ENCODE data around the gene PHACTR1. TPM values are rescaled to one million over a fixed set of nuclear protein-coding genes. Genes with fewer than 3 reads are reported as not detected.

PHACTR1 gene
- total and polyA plus RNA-seq, 2 donors = 3.1 to 6.3 TPM

DNA sequence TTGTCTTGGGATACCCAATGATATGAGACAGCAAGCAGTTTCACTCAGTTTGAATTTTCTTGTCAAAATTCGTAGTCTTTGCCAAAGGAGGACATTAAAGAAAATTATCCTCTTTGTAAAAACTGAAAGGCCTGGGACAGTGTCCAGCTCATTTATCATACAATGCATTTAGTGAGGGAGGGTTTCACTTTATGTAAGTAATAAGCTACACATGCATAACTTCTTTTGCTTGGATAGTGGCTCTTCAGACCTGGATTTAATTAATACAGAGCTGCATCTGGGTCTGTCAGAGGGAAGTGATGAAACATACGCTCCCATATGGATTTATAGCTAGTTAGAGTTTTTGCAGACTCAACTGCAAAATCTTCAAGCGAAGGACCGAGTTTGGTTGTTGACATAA, 175.6 kb downstream of the PHACTR1 start:
- no peaks in the 10 kb centered on the region for H3K36me3 ChIP-seq (ENCODE audit: control insufficient read depth in 2 of 2, insufficient read depth in 2 of 2, low read length in 1 of 2)
- no peaks in the 10 kb centered on the region for H3K27me3 ChIP-seq (ENCODE audit: control insufficient read depth in 2 of 2, insufficient read depth in 1 of 2, low read length in 1 of 2)
- H3K27ac ChIP-seq (ENCODE audit: low read depth in 1 of 2, low read length in 1 of 2) = no peak overlapping the region
- peaks cover 0 to 5% of the 10 kb centered on the region in 2 donors for H3K9me3 ChIP-seq (ENCODE audit: control insufficient read depth in 2 of 2, insufficient read depth in 1 of 2, low read length in 1 of 2)
- WGBS = 93% methylated on average over 4 of the region's 4 CpGs
- no peak for DNase-seq (ENCODE audit: low read depth in 6 of 9, low spot score in 9 of 9)
- H3K4me3 ChIP-seq (ENCODE audit: low read length in 2 of 2) = no peak overlapping the region
- H3K4me1 ChIP-seq (ENCODE audit: control insufficient read depth in 2 of 2, insufficient read depth in 2 of 2, low read length in 2 of 2) = no peaks in the 10 kb centered on the region

DNA sequence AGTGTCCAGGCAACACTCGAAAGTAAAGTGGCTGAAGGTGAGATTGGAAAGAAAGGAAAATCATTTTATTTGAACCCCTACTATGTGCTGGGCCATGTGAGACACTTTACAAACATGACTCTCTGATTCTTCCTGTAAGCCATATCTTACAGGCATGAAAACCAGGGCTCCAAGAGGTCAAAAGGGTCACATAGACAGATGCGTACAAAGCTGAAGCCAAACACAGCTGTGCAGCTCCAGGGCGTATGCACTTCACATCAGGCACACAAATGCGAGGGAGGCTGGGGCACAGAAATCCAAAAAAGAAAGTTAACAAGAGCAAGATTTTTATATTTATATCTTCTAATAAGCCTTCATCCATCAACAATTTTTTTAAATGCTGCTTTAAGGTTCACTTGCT, 176.5 kb downstream of the PHACTR1 start:
- H3K27me3 ChIP-seq (ENCODE audit: control insufficient read depth in 2 of 2, insufficient read depth in 1 of 2, low read length in 1 of 2) = no peaks in the 10 kb centered on the region
- 97% methylated on average over 4 of the region's 4 CpGs for WGBS
- no peaks in the 10 kb centered on the region for H3K4me1 ChIP-seq (ENCODE audit: control insufficient read depth in 2 of 2, insufficient read depth in 2 of 2, low read length in 2 of 2)
- no peak overlapping the region for H3K27ac ChIP-seq (ENCODE audit: low read depth in 1 of 2, low read length in 1 of 2)
- no peak overlapping the region for H3K4me3 ChIP-seq (ENCODE audit: low read length in 2 of 2)
- DNase-seq (ENCODE audit: low read depth in 6 of 9, low spot score in 9 of 9) = no peak
- H3K36me3 ChIP-seq (ENCODE audit: control insufficient read depth in 2 of 2, insufficient read depth in 2 of 2, low read length in 1 of 2) = no peaks in the 10 kb centered on the region
- H3K9me3 ChIP-seq (ENCODE audit: control insufficient read depth in 2 of 2, insufficient read depth in 1 of 2, low read length in 1 of 2) = peaks cover 0 to 5% of the 10 kb centered on the region in 2 donors

DNA sequence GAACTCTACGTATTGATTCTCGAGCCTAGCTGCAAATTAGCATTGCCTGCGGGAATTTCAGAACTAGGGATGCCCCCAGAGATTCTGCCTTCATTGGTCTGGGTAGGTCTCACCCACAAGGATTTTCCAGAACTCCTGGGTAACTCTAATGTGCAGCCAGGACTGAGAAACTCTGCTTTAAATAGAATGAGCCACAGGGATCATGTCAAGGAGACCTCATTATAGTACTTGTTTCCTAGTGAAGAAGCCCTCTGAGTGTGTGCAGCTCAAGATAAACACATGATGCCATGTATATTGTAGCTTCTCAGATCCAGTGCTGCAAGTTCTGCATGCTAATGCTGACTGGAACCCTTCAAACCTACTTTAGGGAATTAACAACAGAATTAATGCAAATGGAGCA, 179.2 kb downstream of the PHACTR1 start:
- Histone ChIP-seq H3K4me1 (ENCODE audit: control insufficient read depth in 2 of 2, insufficient read depth in 2 of 2, low read length in 2 of 2) (no peaks in the 10 kb centered on the region), H3K27ac (ENCODE audit: low read depth in 1 of 2, low read length in 1 of 2) (no peak overlapping the region), H3K27me3 (ENCODE audit: control insufficient read depth in 2 of 2, insufficient read depth in 1 of 2, low read length in 1 of 2) (no peaks in the 10 kb centered on the region), H3K4me3 (ENCODE audit: low read length in 2 of 2) (no peak overlapping the region), H3K36me3 (ENCODE audit: control insufficient read depth in 2 of 2, insufficient read depth in 2 of 2, low read length in 1 of 2) (no peaks in the 10 kb centered on the region), H3K9me3 (ENCODE audit: control insufficient read depth in 2 of 2, insufficient read depth in 1 of 2, low read length in 1 of 2) (no peaks in the 10 kb centered on the region)
- WGBS = 98% methylated on average over 3 of the region's 3 CpGs
- DNase-seq (ENCODE audit: low read depth in 6 of 9, low spot score in 9 of 9) = no peak

DNA sequence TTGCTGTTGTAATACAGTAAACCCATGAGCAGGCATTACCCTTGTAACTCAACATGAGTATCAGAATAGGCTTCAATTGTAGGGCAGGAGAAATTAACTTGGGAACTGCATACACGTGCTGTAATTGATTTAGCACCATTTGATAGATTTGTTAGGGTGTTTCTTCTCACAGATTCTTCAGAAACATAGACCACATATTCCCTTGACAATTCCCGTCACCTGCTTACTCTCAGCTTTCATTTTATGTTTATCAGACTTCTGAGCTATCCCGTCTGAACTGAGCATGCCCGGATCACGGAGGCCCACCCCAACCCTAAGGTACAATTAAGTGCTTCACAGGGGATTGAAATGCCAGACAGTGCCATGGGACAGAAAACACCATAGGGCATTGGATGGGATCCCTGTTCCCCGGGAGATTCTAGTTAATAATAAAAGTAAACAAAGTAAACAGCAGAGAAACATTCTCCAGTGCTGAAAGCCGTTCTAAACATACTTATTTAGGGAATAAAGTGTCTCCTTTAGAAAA, 179.7 kb downstream of the PHACTR1 start:
- Histone ChIP-seq H3K9me3 (ENCODE audit: control insufficient read depth in 2 of 2, insufficient read depth in 1 of 2, low read length in 1 of 2) (no peaks in the 10 kb centered on the region), H3K36me3 (ENCODE audit: control insufficient read depth in 2 of 2, insufficient read depth in 2 of 2, low read length in 1 of 2) (no peaks in the 10 kb centered on the region), H3K27ac (ENCODE audit: low read depth in 1 of 2, low read length in 1 of 2) (no peak overlapping the region), H3K4me3 (ENCODE audit: low read length in 2 of 2) (no peak overlapping the region), H3K27me3 (ENCODE audit: control insufficient read depth in 2 of 2, insufficient read depth in 1 of 2, low read length in 1 of 2) (no peaks in the 10 kb centered on the region), H3K4me1 (ENCODE audit: control insufficient read depth in 2 of 2, insufficient read depth in 2 of 2, low read length in 2 of 2) (no peaks in the 10 kb centered on the region)
- 93% methylated on average over 7 of the region's 7 CpGs for WGBS
- DNase-seq (ENCODE audit: low read depth in 6 of 9, low spot score in 9 of 9) = no peak

DNA sequence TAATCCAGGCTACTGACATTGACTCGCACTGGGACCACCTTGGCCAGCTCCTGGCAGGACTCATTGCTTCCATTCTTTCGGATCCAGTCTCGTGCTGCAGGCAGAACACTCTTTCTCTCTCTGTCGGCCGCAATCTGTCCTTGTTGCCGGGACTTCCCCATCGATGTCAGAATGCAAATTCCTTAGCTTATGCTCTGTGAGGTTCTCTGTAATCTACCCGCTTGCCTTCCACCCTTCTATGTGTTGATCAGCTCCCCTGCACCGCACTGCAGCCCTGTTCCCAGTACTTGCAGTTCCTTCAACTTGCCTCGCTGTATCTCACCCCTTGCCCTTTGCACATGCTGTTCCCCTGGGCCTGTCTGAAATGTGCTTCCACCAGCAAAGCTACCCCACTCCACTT, 182.0 kb downstream of the PHACTR1 start:
- Histone ChIP-seq H3K27me3 (ENCODE audit: control insufficient read depth in 2 of 2, insufficient read depth in 1 of 2, low read length in 1 of 2) (no peaks in the 10 kb centered on the region), H3K27ac (ENCODE audit: low read depth in 1 of 2, low read length in 1 of 2) (no peak overlapping the region), H3K36me3 (ENCODE audit: control insufficient read depth in 2 of 2, insufficient read depth in 2 of 2, low read length in 1 of 2) (no peaks in the 10 kb centered on the region), H3K4me1 (ENCODE audit: control insufficient read depth in 2 of 2, insufficient read depth in 2 of 2, low read length in 2 of 2) (no peaks in the 10 kb centered on the region), H3K4me3 (ENCODE audit: low read length in 2 of 2) (no peak overlapping the region), H3K9me3 (ENCODE audit: control insufficient read depth in 2 of 2, insufficient read depth in 1 of 2, low read length in 1 of 2) (no peaks in the 10 kb centered on the region)
- WGBS = 97% methylated on average over 10 of the region's 10 CpGs
- DNase-seq (ENCODE audit: low read depth in 6 of 9, low spot score in 9 of 9) = no peak

DNA sequence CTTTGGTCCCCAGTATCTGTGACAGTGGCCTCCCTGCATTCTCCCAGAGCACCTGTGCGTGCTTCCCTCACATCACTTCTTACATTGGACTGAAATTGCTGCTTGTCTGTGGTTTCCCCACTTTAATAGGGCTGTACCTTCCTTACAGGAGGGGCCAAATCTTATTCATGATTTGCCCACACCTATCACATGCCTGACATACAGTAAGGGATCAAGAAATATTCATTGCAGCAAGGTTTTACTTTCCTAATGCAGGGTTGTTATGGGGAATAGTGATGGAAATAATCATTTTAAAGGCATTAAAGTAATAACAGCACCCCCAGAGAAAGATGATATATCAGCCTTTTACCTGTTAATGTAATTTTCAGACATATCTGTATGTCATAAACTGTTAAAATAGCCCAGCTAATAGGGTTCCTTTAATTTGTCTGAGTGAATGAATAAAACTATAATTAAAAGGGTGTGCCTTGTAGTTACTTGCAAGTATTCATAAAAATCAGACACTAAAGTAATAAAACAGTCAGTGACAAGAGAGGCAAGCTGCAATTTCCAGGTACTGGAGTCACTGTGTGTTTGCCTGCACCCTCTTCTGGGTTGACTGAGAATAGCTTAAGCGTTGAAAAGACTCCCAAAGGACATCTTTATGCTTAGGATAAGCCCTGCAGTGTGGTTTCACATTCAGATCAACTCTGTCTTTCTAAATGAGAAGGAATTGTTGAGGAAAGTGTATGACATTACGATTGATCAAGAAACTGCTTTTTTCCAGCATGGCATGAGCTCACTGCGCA, 182.7 kb downstream of the PHACTR1 start:
- Histone ChIP-seq H3K9me3 (ENCODE audit: control insufficient read depth in 2 of 2, insufficient read depth in 1 of 2, low read length in 1 of 2) (no peaks in the 10 kb centered on the region), H3K27me3 (ENCODE audit: control insufficient read depth in 2 of 2, insufficient read depth in 1 of 2, low read length in 1 of 2) (no peaks in the 10 kb centered on the region), H3K4me1 (ENCODE audit: control insufficient read depth in 2 of 2, insufficient read depth in 2 of 2, low read length in 2 of 2) (no peaks in the 10 kb centered on the region), H3K36me3 (ENCODE audit: control insufficient read depth in 2 of 2, insufficient read depth in 2 of 2, low read length in 1 of 2) (no peaks in the 10 kb centered on the region), H3K27ac (ENCODE audit: low read depth in 1 of 2, low read length in 1 of 2) (no peak overlapping the region), H3K4me3 (ENCODE audit: low read length in 2 of 2) (no peak overlapping the region)
- no peak for DNase-seq (ENCODE audit: low read depth in 6 of 9, low spot score in 9 of 9)
- WGBS = 88% methylated on average over 4 of the region's 4 CpGs

DNA sequence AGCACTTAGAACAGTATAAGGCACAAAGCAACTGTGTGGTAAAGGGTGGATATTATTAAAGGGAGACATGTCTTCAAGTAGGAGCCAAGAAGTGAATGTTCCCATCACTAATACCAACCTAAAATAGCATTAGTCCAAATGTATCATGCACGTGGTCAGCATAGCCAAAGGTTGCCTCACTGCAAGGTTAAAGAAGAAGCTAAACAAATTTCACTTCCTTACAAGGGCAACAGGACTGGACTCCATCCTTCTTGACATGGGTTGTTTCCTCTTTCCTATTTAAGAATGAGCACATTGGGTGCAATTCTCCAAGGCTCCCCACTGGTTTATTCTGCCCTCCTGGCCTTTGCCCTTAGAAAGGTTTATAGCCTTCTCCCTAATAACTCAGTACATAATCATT, 186.7 kb downstream of the PHACTR1 start:
- H3K27ac ChIP-seq (ENCODE audit: low read depth in 1 of 2, low read length in 1 of 2) = no peak overlapping the region
- no peaks in the 10 kb centered on the region for H3K4me1 ChIP-seq (ENCODE audit: control insufficient read depth in 2 of 2, insufficient read depth in 2 of 2, low read length in 2 of 2)
- no peaks in the 10 kb centered on the region for H3K36me3 ChIP-seq (ENCODE audit: control insufficient read depth in 2 of 2, insufficient read depth in 2 of 2, low read length in 1 of 2)
- DNase-seq (ENCODE audit: low read depth in 6 of 9, low spot score in 9 of 9) = no peak
- H3K9me3 ChIP-seq (ENCODE audit: control insufficient read depth in 2 of 2, insufficient read depth in 1 of 2, low read length in 1 of 2) = no peaks in the 10 kb centered on the region
- 60% methylated on average over 1 of the region's 1 CpG for WGBS
- no peaks in the 10 kb centered on the region for H3K27me3 ChIP-seq (ENCODE audit: control insufficient read depth in 2 of 2, insufficient read depth in 1 of 2, low read length in 1 of 2)
- no peak overlapping the region for H3K4me3 ChIP-seq (ENCODE audit: low read length in 2 of 2)

DNA sequence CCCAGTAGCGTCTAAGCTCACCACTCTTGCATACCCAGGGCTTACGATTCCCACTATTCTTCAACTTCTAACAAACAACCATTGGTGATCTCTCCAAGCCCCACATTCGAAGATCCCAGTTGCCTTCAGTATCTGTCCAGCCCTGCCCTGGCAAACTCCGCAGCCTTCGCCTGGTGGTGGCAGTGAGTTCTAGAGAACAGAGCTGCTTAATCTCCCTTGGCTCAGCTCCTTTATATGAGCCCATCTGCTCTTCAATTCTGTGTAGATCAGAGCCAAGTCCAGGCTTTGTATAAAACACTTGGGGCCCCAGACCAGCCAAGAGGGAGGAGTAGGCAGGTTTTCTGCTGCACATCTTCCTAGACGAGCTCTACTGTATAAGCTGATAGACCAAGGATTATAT, 193.3 kb downstream of the PHACTR1 start:
- DNase-seq (ENCODE audit: low read depth in 6 of 9, low spot score in 9 of 9) = no peak
- Histone ChIP-seq H3K27me3 (ENCODE audit: control insufficient read depth in 2 of 2, insufficient read depth in 1 of 2, low read length in 1 of 2) (no peaks in the 10 kb centered on the region), H3K4me3 (ENCODE audit: low read length in 2 of 2) (no peak overlapping the region), H3K36me3 (ENCODE audit: control insufficient read depth in 2 of 2, insufficient read depth in 2 of 2, low read length in 1 of 2) (no peaks in the 10 kb centered on the region), H3K9me3 (ENCODE audit: control insufficient read depth in 2 of 2, insufficient read depth in 1 of 2, low read length in 1 of 2) (no peaks in the 10 kb centered on the region), H3K4me1 (ENCODE audit: control insufficient read depth in 2 of 2, insufficient read depth in 2 of 2, low read length in 2 of 2) (no peaks in the 10 kb centered on the region), H3K27ac (ENCODE audit: low read depth in 1 of 2, low read length in 1 of 2) (no peak overlapping the region)
- 96% methylated on average over 6 of the region's 6 CpGs for WGBS

DNA sequence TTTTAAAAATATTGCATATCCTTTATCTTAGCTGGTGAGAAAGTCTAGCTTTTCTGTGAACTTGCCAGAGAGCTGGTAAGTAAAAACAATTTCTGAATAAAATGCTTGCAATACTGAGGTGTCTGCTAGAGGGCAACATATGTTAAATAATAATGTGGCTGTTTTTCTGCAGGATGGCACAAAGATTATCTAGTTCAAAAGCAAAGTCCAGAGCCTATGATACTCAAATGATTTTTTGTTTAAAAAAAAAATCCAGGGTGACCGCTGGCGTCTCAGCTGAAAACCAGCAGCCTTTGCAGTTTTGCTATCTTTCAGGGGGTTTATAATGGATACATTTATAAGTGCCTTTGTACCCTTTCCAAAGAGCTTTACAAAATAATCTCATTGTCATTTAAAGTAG, 194.9 kb downstream of the PHACTR1 start:
- Histone ChIP-seq H3K27me3 (ENCODE audit: control insufficient read depth in 2 of 2, insufficient read depth in 1 of 2, low read length in 1 of 2) (no peaks in the 10 kb centered on the region), H3K27ac (ENCODE audit: low read depth in 1 of 2, low read length in 1 of 2) (no peak overlapping the region), H3K4me1 (ENCODE audit: control insufficient read depth in 2 of 2, insufficient read depth in 2 of 2, low read length in 2 of 2) (no peaks in the 10 kb centered on the region), H3K36me3 (ENCODE audit: control insufficient read depth in 2 of 2, insufficient read depth in 2 of 2, low read length in 1 of 2) (no peaks in the 10 kb centered on the region), H3K9me3 (ENCODE audit: control insufficient read depth in 2 of 2, insufficient read depth in 1 of 2, low read length in 1 of 2) (no peaks in the 10 kb centered on the region), H3K4me3 (ENCODE audit: low read length in 2 of 2) (no peak overlapping the region)
- peak in 7 of 9 donors; percentile 13 to 55 (median 22) for DNase-seq (ENCODE audit: low read depth in 6 of 9, low spot score in 9 of 9)
- WGBS = 64% methylated on average over 2 of the region's 2 CpGs

All from thymus (tissue), 11 donors.